Small intestine (tissue), 7 donors: ENCODE data around the gene NKD1. TPM values are rescaled to one million over a fixed set of nuclear protein-coding genes. Genes with fewer than 3 reads are reported as not detected.
A peak's percentile ranks its signal among the peaks of the same experiment; 100 is the strongest.

Experiments used
- DNase-seq, 2 donors: peaks; one replicate each; pipeline versions ENCODE4 v3.0.0 to v3.0.0-alpha.2; 2013
- FAIRE-seq: peaks from 2 replicates; lab custom pipeline; 2012; peaks lifted over from hg19 to GRCh38; lab: Jason Lieb, UNC
- H3K27ac ChIP-seq, 3 donors: one replicate each; pipeline ENCODE4 v1.5.1; 2013; ENCODE audit warnings: low read length in 2 of 3, mild to moderate bottlenecking in 2 of 3, control low read depth in 1 of 3, inconsistent platforms in 1 of 3, low read depth in 1 of 3, moderate library complexity in 1 of 3
- H3K27me3 ChIP-seq, 3 donors: one replicate each; pipeline ENCODE4 v1.6.1; 2013; ENCODE audit warnings: low read length in 3 of 3, inconsistent platforms in 1 of 3; ENCODE audit not compliant: control insufficient read depth in 3 of 3, insufficient read depth in 3 of 3
- H3K36me3 ChIP-seq, 3 donors: one replicate each; pipeline ENCODE4 v1.6.1; 2013; ENCODE audit warnings: low read length in 3 of 3, inconsistent platforms in 1 of 3, low read depth in 1 of 3, mild to moderate bottlenecking in 1 of 3, moderate library complexity in 1 of 3; ENCODE audit not compliant: control insufficient read depth in 3 of 3, insufficient read depth in 2 of 3
- H3K4me1 ChIP-seq, 3 donors: one replicate each; pipeline ENCODE4 v1.6.1; 2013; ENCODE audit warnings: low read length in 2 of 3, inconsistent platforms in 1 of 3, low read depth in 1 of 3, mild to moderate bottlenecking in 1 of 3, moderate library complexity in 1 of 3; ENCODE audit not compliant: control insufficient read depth in 3 of 3, insufficient read depth in 2 of 3
- H3K4me3 ChIP-seq, 3 donors: one replicate each; pipeline ENCODE4 v1.5.1; 2013; ENCODE audit warnings: low read length in 3 of 3, control low read depth in 1 of 3, inconsistent platforms in 1 of 3, low read depth in 1 of 3, mild to moderate bottlenecking in 1 of 3, moderate library complexity in 1 of 3
- H3K9me3 ChIP-seq, 2 donors: one replicate each; pipeline ENCODE4 v1.6.1; 2013; ENCODE audit warnings: low read depth in 1 of 2, low read length in 1 of 2; ENCODE audit not compliant: control insufficient read depth in 2 of 2, insufficient read depth in 1 of 2
- WGBS, 3 donors: extraction: QIAGEN DNeasy Blood & Tissue Kit; methylation state at CpG; one replicate each; pipeline ENCODE4 v1.1.7; 2013; 5-methylcytosine and 5-hydroxymethylcytosine counted together
- polyA plus RNA-seq, 4 donors: library from polyadenylated mRNA; stranded (reverse) in 3 of 4; unstranded in 1 of 4; fragments of 200-250 nt in 3 of 4; fragments of 120-200 nt in 1 of 4; gene quantifications; one replicate each; pipeline versions ENCODE4 v1.2.1 to v1.2.3, GENCODE V29; 2013
- donor health status: healthy with polysubstance abuse.
- donor health status: control.
- donor health status: control.
- donor health status: Bipolar disorder and iron deficiency.
- donor health status: healthy.

NKD1 gene
- polyA plus RNA-seq, 4 donors: 0.22 to 2.9 (median 1.3) TPM

DNA sequence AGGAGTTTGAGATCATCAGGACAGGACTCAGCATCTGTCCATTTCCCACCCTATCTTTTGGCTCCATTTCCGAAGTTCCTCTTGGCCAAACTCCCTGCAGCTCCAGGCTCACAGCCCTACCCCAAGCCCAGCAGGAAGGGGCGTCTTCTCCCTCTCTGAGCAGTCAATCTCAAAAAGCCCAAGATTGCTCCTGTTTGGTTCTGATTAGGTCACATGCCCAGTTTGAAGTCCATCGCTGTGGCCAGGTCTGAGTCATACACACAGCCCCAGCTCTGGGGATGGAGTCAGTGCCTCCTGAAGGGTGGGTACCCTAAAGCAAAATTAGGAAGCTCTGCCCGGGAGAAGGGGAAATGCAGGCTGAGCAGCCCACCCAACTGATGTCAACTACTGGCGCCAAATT, 109.0 kb downstream of the NKD1 start:
- no peaks in the 10 kb centered on the region for H3K36me3 ChIP-seq
- WGBS, 3 donors: 52 to 62% (median 56%) methylated on average over 5 of the region's 5 CpGs
- H3K27me3 ChIP-seq: no peaks in the 10 kb centered on the region
- H3K4me3 ChIP-seq: no peak overlapping the region
- no peaks in the 10 kb centered on the region for H3K9me3 ChIP-seq
- H3K4me1 ChIP-seq: no peaks in the 10 kb centered on the region
- H3K27ac ChIP-seq: no peak overlapping the region
- FAIRE-seq (no peak), DNase-seq (peak in 1 of 2 donors; percentile 25)

DNA sequence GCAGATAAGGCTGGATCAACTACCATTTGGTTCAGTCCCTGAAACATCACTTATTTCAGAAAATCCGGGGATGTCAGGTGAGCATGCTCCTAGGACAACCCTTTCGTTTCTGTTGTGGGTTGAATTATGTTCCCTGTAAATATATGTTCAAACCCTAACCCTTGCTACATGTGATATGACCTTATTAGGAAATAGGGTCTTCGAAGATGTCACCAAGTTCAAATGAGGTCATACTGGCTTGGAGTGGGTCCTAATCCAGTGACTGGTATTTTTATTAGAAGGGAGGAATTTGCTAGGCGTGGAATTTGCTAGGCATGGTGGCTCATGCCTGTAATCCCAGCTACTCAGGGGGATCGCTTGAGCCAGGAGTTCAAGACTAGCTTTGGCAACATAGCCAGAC, 111.6 kb downstream of the NKD1 start:
- 86 to 87% (median 87%) methylated on average over 5 of the region's 5 CpGs for WGBS, 3 donors
- Histone ChIP-seq H3K9me3 (peaks cover 0 to 7% of the 10 kb centered on the region in 2 donors), H3K27ac (no peak overlapping the region), H3K27me3 (no peaks in the 10 kb centered on the region), H3K4me3 (no peak overlapping the region), H3K36me3 (no peaks in the 10 kb centered on the region), H3K4me1 (no peaks in the 10 kb centered on the region)
- no peak for FAIRE-seq
- no peak for DNase-seq

DNA sequence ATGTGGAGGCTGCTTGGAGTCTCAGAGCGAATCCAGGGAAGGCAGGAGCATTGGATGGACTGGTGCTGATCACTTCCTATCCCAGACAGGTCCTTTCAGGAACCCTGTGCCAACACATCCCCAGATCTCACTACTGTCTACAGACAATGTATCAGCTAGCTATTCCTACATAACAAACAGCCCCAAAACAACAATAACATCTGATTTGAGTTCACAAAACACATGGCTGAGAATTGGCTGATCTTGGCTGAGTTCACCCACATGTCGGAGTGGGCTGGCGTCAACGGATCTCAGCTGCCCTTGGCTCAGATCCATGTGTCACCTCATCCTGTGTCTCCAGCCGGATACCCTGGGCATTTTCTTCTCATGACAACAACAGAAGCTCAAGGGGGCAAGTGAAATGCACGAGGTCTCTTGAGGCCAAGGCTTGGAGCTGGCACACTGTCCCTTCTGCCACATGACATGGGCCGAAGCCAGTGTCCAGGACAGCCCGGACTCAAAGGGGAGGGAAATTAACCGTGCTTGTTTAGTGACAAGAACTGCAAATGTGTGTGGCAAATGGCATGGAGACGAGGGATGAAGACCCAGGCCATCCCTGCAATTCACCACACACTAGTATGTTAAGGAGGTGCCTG, 114.2 kb downstream of the NKD1 start:
- H3K4me1 ChIP-seq: peaks cover 0 to 3% (median 0%) of the 10 kb centered on the region in 3 donors
- FAIRE-seq (no peak), DNase-seq (no peak)
- no peaks in the 10 kb centered on the region for H3K36me3 ChIP-seq
- no peak overlapping the region for H3K27ac ChIP-seq
- no peaks in the 10 kb centered on the region for H3K27me3 ChIP-seq
- H3K9me3 ChIP-seq: peaks cover 0 to 8% of the 10 kb centered on the region in 2 donors
- H3K4me3 ChIP-seq: no peak overlapping the region
- WGBS, 3 donors: 89 to 92% (median 90%) methylated on average over 10 of the region's 10 CpGs

DNA sequence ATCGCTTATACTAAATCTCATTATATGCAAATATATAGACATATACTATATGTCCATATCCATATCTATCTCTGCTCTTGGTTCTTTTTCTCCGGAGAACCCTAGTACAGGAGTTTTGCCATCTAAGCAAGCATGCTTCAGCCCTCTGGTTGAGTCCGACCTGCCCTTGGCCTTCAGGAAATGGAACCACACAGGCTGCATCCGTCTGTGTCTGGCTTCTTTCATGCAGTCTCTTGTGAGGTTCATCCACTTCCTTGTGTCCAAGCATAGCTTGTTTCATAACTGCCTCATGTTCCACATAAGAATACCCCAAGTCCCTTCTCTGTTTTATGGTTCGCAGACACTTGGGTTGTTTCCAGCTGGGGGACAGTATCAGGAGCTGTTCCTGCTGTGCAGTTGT, 116.1 kb downstream of the NKD1 start:
- Histone ChIP-seq H3K9me3 (peaks cover 0 to 8% of the 10 kb centered on the region in 2 donors), H3K4me1 (peaks cover 0 to 3% (median 0%) of the 10 kb centered on the region in 3 donors), H3K27ac (no peak overlapping the region), H3K27me3 (no peaks in the 10 kb centered on the region), H3K4me3 (no peak overlapping the region), H3K36me3 (no peaks in the 10 kb centered on the region)
- FAIRE-seq (no peak), DNase-seq (no peak)
- WGBS, 3 donors: 90 to 98% (median 95%) methylated on average over 5 of the region's 5 CpGs

DNA sequence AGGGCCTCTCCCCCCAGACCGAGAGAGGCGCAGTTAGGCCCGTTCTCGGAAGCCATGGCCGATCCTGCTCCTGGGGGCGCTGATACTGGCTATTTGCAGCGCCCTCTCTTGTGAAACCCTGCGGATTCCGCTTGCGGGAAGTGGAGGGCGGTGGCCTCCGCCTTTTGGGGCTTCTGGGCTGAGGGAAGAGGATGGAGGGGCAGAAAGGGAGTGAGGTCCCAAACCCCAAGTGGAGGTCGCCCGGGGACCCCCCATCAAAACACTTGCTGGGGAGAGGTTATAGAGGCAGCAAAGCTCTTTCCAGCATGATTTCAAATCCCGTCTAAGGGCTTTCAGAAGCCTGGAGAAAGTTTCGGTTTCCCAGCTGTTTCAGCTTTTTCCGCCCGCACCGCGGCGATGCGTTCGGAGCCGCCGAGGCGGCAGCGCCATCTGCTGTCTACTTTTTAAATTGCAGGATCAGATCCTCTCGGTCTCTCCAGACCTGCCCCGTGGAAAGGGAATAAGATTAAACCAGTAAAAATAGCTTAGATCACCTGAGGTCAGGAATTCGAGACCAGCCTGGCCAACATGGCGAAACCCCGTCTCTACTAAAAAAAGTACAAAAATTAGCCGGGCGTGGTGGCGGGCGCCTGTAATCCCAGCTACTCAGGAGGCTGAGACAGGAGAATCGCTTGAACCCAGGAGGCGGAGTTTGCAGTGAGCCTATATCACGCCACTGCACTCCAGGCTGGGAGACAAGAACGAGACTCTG, 117.1 kb downstream of the NKD1 start:
- Histone ChIP-seq H3K27ac (peak overlapping the region in 1 of 3 donors; percentile 32), H3K4me1 (peaks cover 0 to 3% (median 0%) of the 10 kb centered on the region in 3 donors), H3K36me3 (no peaks in the 10 kb centered on the region), H3K4me3 (peak overlapping the region in 2 of 3 donors; percentile 25 to 33), H3K9me3 (peaks cover 0 to 8% of the 10 kb centered on the region in 2 donors), H3K27me3 (no peaks in the 10 kb centered on the region)
- no peak for FAIRE-seq
- DNase-seq: peak; percentile 68 to 88
- WGBS, 3 donors: 18 to 26% (median 22%) methylated on average over 39 to 40 of the region's 40 CpGs

DNA sequence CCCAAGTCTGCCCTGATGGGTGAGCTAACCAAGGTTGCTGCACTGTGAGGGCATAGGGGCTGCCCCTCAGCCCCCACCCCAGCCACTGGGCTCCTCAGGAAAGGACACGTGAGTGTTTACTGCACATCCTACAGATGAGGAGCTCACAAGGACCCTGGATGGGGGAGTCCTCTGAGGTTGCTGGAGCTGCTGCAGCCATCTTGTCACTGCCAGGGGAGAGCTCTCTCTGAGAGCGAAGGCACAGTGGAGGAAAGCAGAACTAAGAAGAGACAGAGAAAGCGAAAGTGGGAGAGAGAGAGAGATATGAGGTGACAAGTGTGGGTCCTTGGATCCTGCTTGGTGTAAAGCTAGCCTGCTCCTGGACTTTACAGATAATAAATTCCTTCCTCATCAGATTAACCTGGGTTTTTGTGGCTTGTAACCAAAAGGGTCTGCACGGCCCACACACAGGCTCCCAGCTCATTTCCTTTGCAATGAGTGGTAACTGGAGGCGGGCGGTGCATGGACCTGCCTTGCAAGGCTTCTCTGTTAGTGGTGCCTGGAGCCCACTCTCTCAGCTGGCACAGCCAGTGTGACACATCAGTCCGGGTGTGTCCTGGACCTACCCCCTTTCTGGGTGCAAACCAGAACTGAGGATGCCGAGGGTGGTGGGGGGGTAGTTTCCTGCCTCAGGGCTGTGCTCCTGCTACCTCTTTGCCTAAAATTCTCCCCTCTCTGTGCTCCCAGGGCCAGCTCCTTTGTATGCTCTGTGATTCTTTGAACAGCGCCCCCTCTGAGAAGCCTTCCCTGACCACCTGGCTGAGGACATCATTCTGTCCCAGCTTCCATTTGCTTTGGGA, 118.7 kb downstream of the NKD1 start:
- 67 to 84% (median 70%) methylated on average over 9 of the region's 9 CpGs for WGBS, 3 donors
- no peak overlapping the region for H3K4me3 ChIP-seq
- H3K27me3 ChIP-seq: no peaks in the 10 kb centered on the region
- peaks cover 0 to 15% of the 10 kb centered on the region in 2 donors for H3K9me3 ChIP-seq
- H3K27ac ChIP-seq: peak overlapping the region in 1 of 3 donors; percentile 53
- H3K4me1 ChIP-seq: peaks cover 0 to 3% (median 0%) of the 10 kb centered on the region in 3 donors
- DNase-seq: peak in 1 of 2 donors; percentile 13
- no peaks in the 10 kb centered on the region for H3K36me3 ChIP-seq
- no peak for FAIRE-seq

DNA sequence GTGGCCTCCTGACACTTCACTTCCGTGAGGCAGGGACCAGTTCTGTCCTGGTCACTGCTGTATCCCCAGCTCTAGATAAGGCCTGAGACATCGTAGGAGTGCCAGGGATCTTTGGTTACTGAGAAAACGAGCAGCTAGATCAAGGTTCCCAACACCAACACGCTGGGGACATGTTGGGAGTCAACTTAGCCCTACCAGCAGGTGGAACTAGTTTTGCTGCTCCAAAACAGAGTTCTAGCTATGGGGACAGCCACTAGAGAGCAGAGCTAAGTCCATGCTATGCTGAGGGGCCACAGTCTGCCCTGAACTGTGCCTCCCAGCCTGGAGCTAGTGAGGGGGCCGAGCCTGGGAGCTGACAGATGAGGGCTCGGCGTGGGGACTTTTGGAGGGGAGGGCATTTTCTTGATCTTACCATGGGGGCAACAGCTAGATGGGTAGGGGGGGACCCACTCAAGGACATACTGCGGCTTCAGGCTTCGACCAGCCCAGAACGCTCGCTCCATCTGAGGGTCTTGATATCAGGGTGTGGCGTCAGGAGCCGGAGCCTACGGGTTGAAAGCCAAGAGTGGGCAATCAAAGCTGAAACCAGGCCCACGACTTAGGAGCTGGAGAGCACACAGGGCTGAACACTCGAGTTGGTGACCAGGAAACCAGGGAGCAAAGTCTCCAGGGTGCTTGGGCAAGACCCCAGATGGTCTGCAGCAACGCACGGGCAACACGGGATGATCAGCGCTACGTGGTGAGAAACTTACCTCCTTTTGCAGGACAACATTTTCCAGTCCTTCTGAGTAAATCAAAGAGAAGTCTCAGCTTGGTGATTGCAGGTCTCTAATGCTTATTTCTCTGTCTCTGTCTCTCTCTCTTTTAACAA, 119.5 kb downstream of the NKD1 start:
- no peaks in the 10 kb centered on the region for H3K36me3 ChIP-seq
- peak overlapping the region in 1 of 3 donors; percentile 53 for H3K27ac ChIP-seq
- DNase-seq (peak in 1 of 2 donors; percentile 23), FAIRE-seq (no peak)
- H3K4me3 ChIP-seq: no peak overlapping the region
- peaks cover 0 to 24% of the 10 kb centered on the region in 2 donors for H3K9me3 ChIP-seq
- WGBS, 3 donors: 82 to 88% (median 86%) methylated on average over 21 of the region's 21 CpGs
- no peaks in the 10 kb centered on the region for H3K27me3 ChIP-seq
- peaks cover 0 to 3% (median 0%) of the 10 kb centered on the region in 3 donors for H3K4me1 ChIP-seq
